HG03378 (cell line): ENCODE results near the gene CAB39.
"Not testable (repeated sequence)": the region's sequence is repeated elsewhere in the genome, so short reads cannot be mapped to it uniquely, and the experiment has no call there.

Experiments
- ATAC-seq: cut with Tn5 transposase; IDR thresholded peaks from one replicate; pipeline ENCODE4 v1.9.1; 2021; ENCODE audit warnings: mild to moderate bottlenecking, moderate library complexity; ENCODE audit not compliant: unreplicated experiment

Gene CAB39

DNA sequence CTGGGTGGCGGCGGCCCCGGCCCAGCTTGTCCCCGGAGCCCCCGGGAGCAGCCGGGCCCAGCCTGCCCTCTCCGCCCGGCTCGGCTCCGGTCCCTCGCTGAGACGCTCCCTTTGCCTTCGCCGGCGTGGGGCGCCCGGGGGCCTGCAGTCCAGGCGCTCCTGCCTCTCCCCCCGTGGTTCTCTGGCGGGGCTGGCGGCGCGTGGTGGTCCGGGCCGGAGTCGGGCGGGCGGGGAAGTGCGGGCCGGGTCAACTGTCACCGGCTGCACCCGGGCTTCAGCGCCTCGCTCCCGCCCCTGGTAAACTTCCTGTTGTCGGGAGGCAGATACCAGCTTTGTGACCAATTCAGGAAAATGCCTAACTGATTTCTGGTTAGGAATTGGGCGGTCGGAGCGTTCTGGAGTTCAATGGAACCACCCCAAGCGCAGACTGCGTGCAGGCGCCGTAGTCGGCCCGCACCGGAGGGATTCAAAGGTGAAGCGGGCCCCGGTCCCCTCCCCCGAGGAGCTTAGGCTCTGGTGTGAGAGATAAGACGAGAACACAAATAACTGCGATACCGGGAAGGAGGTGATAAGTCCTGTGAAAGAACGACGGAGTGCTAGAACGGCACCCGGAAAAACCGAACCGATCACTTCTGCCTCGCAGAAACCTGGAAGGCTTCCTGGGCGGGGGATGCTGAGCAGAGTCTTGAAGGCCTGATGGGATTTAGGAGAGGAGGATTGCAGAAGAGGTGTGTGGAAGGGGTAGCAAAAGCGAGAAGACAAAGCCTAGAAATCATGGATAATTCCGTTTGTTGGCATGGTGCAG lies 891 bp downstream of the CAB39 start:
- no peak for ATAC-seq

DNA sequence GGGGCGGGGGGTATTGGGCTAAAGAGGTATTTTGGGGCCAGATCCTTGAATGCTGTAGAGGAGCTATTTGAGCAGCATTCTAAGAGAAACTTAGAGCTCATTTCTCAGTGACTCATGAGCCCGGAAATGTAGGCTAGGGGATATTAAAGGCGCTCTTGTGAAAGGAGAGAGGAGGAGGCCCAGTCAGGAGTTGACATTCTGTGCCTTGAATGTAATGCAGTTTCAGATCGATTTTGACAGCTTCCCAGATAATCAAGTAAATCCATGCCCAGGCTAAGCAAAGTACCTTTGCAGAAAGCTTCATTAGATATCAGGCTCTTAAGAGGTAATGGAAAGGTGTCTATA lies 1.5 kb downstream of the CAB39 start:
- no peak for ATAC-seq

DNA sequence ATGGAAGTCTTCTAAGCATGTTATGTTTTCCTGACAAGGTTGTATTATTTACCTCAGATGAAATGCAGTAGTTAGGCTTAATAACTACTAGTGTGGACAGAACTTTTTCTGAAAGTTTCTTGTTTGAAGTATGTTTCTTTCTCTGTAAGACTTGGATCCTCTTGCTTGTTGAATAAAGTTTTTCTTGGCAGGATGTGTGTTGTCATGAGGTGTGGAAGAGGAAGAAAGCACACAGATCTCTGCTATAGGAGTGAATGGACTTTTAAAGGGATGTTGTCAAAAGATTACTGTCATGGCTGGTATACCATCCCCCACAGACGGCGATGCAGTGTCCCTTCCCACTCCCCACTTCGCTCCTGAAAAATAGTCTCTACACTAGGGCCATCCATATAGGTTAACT lies 2.6 kb downstream of the CAB39 start:
- no peak for ATAC-seq

DNA sequence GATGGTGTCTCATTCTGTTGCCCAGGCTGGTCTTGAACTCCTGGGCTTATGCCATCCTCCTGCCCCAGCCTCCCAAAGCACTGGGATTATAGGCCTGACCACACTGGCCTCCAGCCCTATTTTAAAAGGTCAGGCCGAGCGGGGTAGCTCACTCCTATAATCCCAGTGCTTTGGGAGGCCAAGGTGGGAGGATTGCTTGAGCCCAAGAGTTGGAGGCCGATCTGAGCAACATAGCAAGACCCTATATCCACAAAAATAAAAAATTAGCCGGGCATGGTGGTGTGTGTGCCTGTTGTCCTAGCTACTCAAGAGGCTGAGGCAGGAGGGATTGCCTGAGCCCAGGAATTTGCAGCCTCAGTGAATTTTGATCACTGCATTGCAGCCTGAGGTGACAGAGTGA lies 3.9 kb downstream of the CAB39 start:
- ATAC-seq: no peak

DNA sequence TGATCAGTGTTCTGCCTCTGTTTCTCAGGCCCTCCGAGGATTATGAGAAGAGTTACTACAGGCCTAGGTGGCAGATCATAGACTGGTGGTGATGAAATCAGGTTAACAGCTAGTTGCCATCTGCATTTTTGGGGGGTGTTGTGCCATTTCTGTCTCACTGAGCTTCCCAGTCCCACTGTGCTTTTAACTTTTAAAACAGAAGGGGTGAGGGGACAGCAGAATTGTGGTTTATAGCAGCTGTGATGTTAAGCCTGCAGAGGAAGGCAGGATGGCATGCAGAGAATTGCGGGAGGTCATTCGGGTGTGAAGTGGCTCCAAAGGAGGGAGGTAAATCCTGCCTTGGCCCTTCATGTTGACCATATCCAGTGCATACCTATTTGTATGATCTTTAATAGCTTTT lies 5.0 kb downstream of the CAB39 start:
- ATAC-seq: no peak

DNA sequence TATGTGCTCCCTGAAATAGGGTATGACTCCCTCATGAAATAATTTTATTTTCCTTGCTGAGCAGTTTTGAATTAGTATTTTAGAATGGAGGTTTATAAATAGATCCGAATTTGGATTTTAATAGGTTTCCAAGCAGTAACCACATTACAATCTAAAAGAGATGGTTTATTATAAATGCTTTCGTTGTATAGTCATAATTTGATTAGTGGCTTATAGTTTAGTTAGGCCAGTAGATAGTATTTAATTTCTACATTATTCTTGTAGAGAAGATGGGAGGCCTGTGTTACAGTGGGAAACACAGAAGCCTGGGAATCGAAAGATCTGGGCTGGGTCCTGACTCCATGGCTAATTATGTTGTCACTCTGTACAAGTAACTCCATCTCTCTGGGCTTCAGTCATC lies 6.7 kb downstream of the CAB39 start:
- no peak for ATAC-seq

DNA sequence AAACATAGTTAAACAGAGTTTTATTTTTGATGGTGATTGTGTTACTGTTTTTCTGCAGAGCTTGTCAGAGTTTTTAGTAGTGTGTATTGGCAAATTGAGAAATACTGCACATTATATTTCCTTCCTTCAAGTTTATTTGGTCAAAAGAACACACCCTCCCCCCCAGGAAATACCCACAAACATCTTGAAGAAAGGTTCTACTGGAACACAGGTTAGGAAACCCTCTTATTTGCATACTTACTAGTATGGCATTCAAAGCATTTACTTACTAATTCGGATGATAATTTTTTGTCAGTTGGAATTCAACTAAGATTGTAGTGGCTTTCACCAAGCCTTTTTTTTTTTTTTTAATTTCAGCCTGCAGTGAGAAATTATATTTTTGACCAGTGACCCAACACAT lies 9.1 kb downstream of the CAB39 start:
- ATAC-seq: no peak

DNA sequence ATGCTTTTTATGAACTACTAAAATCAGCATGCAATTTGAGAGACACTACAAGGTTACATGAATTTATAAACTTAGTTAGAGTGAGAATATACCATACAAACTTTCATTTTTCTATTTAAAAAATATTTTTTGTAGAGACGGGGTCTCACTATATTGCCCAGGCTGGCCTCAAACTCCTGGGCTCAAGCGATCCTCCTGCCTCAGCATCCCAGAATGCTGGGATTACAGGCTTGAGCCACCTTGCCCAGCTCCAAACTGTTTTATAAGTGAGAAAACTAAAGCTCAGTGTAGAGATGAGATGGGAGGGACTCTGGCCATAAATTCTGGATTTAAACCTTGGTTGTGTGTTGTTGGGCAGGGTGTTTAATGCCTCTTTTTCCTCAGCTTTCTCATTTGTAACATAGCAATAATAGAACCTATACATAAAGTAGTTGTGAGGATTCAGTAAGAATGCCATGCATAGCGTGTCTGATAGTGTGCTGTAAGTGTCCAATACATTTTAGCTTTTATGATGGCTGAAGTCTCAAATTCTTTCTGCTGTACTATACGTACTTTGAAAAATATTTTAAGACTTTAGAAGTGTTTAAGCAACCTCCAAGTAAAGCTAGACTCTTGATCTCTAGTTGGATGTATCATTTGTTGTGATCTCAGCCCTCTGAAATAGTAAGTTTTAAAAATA lies 9.7 kb downstream of the CAB39 start:
- ATAC-seq: no peak

DNA sequence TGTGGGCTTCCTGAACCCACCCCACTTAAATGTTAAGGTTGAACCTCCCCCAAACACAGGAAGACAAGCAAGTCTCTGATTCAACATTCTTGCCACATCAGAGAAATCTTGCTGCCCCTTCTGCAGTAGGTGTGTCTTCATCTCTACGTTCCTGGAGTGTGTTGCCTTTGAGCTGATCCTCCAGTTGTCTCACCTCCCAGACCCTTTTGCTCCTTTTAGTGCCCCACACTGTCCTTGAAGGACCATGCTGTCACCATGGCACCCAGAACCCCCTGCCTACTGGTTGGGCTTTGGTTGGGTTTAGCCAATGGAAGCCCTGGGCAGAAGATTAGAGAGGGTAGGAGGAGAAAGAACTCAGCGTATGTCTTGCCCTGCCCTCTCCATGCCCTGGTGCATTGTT lies 10.7 kb downstream of the CAB39 start:
- no peak for ATAC-seq

DNA sequence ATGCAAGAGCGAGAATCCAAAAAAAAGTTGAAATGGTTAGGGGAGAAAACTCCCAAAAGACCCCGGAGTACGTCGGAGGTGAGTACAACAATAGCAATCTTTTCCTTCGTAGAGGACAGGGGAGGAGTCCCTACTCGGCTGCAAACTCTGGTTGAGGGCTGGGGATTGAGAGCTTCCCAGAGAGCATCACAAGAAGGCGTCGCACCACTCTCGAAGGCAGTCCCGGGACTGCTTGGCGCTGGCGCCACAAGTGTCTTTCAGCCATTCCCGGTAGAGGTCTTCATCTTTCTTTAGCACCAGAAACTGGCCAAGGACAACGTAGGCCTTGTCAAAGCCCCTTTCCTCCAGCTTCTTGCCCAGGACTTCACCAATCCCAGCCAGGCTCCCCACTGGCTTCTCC lies 12.3 kb downstream of the CAB39 start:
- not testable (repeated sequence) for ATAC-seq

DNA sequence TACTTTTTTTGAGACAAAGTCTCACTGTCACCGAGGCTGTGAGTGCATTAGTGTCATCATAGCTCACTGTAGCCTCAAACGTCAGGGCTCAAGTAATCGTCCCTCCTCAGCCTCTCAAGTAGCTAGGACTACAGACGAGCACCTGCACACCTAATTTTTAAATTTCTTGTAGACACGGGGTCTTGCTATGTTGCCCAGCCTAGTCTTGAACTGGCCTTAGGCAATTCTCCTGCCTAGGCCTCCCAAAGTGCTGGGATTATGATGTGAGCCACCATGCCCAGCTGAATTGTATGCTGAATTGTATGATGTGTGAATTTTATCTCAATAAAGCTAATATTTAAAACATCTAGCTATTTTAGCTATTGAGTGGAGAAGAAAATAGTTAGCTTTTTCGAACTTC lies 18.9 kb downstream of the CAB39 start:
- no peak for ATAC-seq

DNA sequence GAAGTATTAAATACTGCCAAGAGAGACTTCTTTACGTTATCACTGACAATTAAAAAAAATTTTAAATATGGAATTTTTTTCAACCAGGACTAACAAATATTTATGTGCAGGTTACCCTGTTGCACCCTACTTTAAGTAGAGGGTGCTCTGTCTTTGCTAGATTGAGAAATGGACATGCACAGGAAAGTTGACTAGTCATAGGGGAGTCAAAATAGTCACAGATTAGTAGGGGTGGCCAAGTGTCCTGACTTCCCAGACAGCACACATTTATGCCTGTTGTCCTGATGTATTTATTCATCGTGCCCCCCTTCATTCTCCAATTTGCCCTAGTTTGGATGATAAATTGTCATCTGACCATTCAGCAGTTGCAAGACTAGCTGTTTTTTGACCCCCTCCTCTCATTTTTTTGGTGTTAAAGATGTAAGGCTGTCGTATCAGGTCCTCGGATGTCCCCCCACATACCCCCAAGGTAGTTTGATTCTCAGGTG lies 20.3 kb downstream of the CAB39 start:
- no peak for ATAC-seq

DNA sequence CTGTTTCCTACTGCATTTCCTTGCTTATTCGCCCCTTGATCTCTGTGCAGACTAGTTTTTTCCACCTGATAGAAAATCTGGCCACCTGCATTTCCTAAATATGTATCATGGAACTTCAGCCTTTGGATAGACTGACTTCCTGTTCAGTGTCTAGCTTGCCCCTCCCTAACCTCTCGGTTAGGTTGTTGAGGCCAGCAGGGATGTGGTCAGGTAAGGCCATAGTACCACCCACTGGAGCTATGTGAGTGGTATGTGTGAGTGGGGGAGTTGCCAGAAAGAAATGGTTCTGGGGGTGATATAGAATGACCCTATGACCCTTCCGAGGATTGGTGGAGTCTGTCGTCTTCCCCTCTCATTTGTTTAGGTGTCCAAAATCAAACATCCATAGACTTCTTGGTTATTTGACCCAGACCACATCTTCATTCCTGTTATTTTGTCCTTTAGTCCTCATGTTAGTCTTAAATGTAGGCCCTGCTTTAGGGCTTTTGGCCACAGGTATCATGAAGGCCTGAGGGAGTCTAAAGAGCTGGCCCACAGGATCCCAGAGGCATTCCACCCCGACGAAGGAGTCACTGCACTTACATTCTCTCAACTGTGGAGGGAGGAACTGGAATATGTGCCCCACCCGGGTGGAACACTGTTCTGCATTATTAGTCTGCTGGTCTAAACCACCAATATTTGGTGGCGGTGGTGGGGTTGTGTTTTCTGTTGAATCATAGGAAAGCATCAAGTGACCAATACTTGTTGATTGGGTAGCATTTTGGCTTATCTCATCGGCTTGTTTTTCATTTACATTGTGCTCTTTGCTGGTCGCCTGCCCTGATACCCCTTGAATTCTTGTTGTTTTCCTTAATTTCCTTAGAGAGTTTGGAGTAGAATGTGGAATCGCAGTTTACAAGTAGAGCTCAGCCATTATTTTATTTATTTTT lies 21.9 kb downstream of the CAB39 start:
- ATAC-seq: no peak

DNA sequence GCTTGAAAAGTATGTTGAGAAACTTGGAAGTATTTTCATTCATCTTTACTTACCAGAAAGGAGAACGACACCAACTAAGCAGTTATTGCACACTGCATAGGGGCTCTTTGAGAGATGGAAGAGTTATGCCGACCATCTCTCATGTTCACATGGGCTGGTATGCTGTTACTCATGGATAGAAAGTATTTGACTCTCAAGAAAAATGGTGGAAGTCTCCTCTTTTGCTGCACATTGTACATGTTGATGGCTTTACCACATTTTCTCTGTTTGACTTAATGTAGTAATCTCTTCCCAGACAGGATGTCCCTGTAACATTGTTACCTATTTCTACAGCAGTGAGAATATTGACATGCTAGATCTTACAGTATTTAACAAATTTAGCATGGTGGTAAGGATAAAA lies 23.2 kb downstream of the CAB39 start:
- no peak for ATAC-seq

DNA sequence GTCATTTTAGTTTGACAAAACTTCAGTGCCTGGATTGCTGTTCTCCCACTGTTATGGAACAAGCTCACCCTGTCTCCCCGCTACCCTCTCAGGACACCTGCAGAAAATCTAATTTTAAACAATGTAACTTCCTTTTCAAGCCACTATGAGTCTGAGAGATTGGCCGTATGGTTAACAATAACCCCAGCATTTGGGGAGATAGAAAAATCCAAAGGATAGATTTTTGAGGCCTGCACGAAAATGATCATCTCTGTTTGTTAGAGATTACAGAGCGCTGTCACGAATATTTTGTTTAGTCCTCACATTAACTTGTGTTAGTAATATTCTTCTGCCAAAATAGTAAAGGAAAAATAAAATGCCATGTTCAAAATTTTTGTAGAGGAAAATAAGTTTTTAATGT lies 24.7 kb downstream of the CAB39 start:
- ATAC-seq: no peak

DNA sequence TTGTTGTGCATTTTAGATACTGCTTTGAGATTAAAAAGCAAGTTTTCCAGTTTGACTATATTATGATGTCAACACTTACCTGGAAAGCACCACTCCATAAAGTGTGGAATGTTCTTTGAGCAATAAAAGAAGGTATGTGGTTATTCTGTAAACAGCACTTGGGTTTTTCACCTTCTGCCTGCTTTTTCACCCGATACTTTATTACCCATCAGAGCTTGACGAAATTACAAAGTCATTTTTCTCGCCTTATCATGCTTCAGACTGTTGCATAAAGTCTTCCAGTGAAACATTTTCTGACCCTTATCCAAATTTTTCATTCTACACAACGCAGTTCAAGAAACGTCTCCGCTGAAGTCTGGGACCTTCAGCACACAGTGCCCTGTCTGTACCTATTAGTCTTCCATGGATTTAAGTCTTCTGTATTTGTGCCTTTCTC lies 25.2 kb downstream of the CAB39 start:
- ATAC-seq: no peak

DNA sequence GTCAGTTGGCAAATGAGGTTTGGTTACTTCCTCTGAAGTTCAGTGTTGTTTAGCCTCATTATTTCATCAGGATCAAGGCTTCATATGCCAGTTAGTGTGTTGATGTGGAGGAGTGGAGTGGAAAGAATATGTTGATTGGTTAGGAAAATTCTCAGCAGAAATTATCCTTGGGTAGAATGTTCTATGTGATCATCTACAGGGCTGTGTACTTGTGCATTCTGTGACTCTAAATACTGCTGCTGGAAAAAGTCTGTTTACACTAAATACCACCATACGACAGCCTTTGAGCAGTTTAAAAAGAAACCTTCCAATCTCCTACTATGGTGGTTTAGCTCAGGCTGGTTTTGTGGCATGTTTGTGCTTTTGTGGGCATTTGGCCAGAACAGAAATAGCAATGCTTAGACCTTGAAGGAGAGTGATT lies 25.8 kb downstream of the CAB39 start:
- ATAC-seq: no peak

DNA sequence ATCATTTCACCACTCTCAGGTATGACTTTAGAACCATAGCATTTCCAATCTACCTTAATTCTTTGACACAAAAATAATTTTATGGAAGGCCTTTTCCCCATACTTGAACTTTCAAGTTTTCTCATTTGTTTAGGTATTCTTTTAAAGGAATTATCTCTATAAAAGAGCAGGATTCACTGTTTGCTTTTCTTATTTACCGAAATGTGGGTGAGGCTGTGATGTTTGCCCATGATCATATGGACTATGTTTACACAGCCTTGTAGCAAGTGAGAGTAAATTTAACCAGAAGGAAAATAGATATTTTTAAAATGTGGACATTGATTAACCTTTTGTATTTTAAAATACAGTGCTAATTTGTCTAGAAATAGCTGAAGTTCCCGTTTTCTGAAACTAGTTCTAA lies 26.3 kb downstream of the CAB39 start:
- no peak for ATAC-seq

DNA sequence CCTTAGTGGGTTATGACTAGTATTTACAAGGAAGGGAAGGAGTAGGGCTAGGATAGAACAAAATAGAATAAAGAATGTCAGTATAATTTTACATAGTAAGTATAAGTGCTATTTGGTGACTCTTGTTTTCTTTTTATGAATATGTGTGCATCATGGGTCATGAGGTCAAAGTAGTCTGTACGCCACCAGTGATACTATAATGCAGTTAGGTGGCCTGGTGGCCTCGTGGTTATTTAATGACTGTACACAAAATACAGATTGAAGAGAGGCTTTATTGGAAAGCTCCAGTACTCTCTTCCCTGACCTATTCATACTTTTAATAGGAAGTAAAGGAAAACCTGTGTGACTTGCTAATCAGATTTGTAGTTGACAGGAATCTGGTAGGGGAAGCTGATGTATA lies 27.3 kb downstream of the CAB39 start:
- no peak for ATAC-seq

DNA sequence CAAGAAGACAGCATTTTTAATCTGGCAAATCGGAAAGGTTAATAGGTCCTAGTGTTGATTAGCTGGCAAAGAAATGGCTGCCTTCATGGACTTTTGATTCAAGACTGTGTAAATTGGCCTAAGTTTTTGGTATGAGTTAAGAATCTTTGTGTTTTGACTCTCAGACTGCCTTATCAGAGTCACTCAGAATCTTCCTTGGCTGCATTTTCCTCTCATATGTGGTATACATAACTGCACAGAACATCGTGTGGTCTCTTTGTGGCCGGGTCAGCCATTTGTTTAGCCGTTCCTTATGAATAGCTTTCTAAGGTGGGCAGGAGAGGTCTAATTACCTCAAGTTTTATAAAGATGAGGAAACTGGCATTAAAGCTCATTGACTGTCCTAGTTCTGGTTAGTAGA lies 30.1 kb downstream of the CAB39 start:
- no peak for ATAC-seq

DNA sequence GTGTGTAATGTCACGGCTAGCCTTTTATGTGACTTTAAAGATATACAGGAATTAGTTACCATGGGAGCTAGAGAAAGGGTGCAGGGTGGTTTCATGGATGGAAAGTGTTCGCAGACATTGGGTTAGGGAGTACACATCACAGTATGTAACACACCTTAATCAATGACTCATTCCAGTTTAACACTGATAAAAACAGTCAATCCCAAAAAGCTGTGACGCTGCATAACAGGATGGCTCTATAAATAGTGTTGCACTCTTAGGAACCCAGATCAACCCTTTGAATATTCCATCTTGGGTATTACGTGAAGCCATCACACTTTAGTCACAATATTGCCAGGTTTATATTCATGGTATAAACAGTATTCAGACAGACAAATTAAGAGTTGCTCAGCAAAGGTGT lies 33.6 kb downstream of the CAB39 start:
- ATAC-seq: no peak
